Measurements from ENCODE around the gene BMP4. TPM values are rescaled to one million over a fixed set of nuclear protein-coding genes. Genes with fewer than 3 reads are reported as not detected.

Gene BMP4
- total and polyA plus RNA-seq, 2 donors (not counting 3 experiments of a cell fraction or from before 2014, with no cell fraction given): 238 to 311 TPM

- Histone ChIP-seq H3K4me2 (ENCODE audit: insufficient read depth, low read length) (no peak overlapping the region), H3K9me1 (replicated peaks; ENCODE audit: control insufficient read depth, extremely low read depth, insufficient read depth, low read length) (no peaks in the 10 kb centered on the region), H3K9me3 (replicated peaks; ENCODE audit: control insufficient read depth, insufficient read depth, low read length) (no peaks in the 10 kb centered on the region), H3K27ac (ENCODE audit: insufficient read depth, low read depth, low read length) (no peak overlapping the region), H3K9ac (replicated peaks; ENCODE audit: extremely low read depth, insufficient read depth, low read length) (no peak overlapping the region), H3K36me3 (ENCODE audit: control insufficient read depth in 2 of 2, extremely low read depth in 1 of 2, insufficient read depth in 2 of 2, low read length in 2 of 2) (no peaks in the 10 kb centered on the region), H3K4me1 (ENCODE audit: control insufficient read depth, extremely low read depth, insufficient read depth, low read length) (no peaks in the 10 kb centered on the region), H3K4me3 (replicated peaks in 1 of 3; ENCODE audit: insufficient read depth in 1 of 3, low read depth in 1 of 3, low read length in 3 of 3) (no peak overlapping the region), H4K20me1 (replicated peaks; ENCODE audit: control insufficient read depth, extremely low read depth, insufficient read depth, low read length) (no peaks in the 10 kb centered on the region), H3K79me2 (ENCODE audit: control insufficient read depth, insufficient read depth, low read length) (no peaks in the 10 kb centered on the region), H3K27me3 (ENCODE audit: control insufficient read depth in 2 of 2, insufficient read depth in 2 of 2, low read length in 2 of 2) (no peaks in the 10 kb centered on the region), H2AFZ (ENCODE audit: low read depth, low read length) (no peak overlapping the region)
- ChIA-PET POLR2A (no interaction called here), CTCF (no interaction called here)
- dilution Hi-C loops (cut with MboI; ENCODE audit: extremely low pct_ligation_motif_present, low sequenced_read_pairs) (no loop called here), intact Hi-C loops (cut with micrococcal nuclease) (no loop called here)
- no peak for DNase-seq (ENCODE audit: low read depth, low spot score)
- TF ChIP-seq MAX (IDR thresholded peaks at IDR 0.05; ENCODE audit: insufficient read depth, insufficient read length) (no peak), JUN (IDR thresholded peaks at IDR 0.05; ENCODE audit: borderline replicate concordance, insufficient read depth, insufficient read length, low read depth) (no peak), GATA2 (IDR thresholded peaks at IDR 0.05; ENCODE audit: insufficient read depth, insufficient read length, low read depth, low read length) (no peak), EZH2 (IDR thresholded peaks at IDR 0.05; ENCODE audit: borderline replicate concordance, low read depth, low read length, severe bottlenecking) (no peak)
- BruUV-seq (replicated peaks): no TSS peak
- no peak for FAIRE-seq
These were observed 12.1 kb upstream of the BMP4 start for GRCh38 chr14:53968726-53969125.

GRCh38 chr14:53967606-53968005 is 11.0 kb upstream of the BMP4 start:
- H3K27ac ChIP-seq (ENCODE audit: insufficient read depth, low read depth, low read length): no peak overlapping the region
- CTCF ChIA-PET: interaction anchor here (2.1 kb wide), 1 partner anchor 208 kb away, joined by 6 read pairs; no protein-coding TSS in a partner anchor
- H2AFZ ChIP-seq (ENCODE audit: low read depth, low read length): no peak overlapping the region
- FAIRE-seq (no peak), DNase-seq (ENCODE audit: low read depth, low spot score) (no peak)
- no peaks in the 10 kb centered on the region for H4K20me1 ChIP-seq (replicated peaks; ENCODE audit: control insufficient read depth, extremely low read depth, insufficient read depth, low read length)
- no peaks in the 10 kb centered on the region for H3K79me2 ChIP-seq (ENCODE audit: control insufficient read depth, insufficient read depth, low read length)
- H3K9me1 ChIP-seq (replicated peaks; ENCODE audit: control insufficient read depth, extremely low read depth, insufficient read depth, low read length): no peaks in the 10 kb centered on the region
- POLR2A ChIA-PET: no interaction called here
- no peak overlapping the region for H3K4me2 ChIP-seq (ENCODE audit: insufficient read depth, low read length)
- H3K4me1 ChIP-seq (ENCODE audit: control insufficient read depth, extremely low read depth, insufficient read depth, low read length): peaks cover 4% of the 10 kb centered on the region
- BruUV-seq (replicated peaks): no TSS peak
- H3K4me3 ChIP-seq (replicated peaks in 1 of 3; ENCODE audit: insufficient read depth in 1 of 3, low read depth in 1 of 3, low read length in 3 of 3): no peak overlapping the region
- H3K36me3 ChIP-seq (ENCODE audit: control insufficient read depth in 2 of 2, extremely low read depth in 1 of 2, insufficient read depth in 2 of 2, low read length in 2 of 2): no peaks in the 10 kb centered on the region
- dilution Hi-C loops (cut with MboI; ENCODE audit: extremely low pct_ligation_motif_present, low sequenced_read_pairs): no loop called here
- no peaks in the 10 kb centered on the region for H3K27me3 ChIP-seq (ENCODE audit: control insufficient read depth in 2 of 2, insufficient read depth in 2 of 2, low read length in 2 of 2)
- no peak overlapping the region for H3K9ac ChIP-seq (replicated peaks; ENCODE audit: extremely low read depth, insufficient read depth, low read length)
- intact Hi-C loops (cut with micrococcal nuclease): no loop called here
- no peaks in the 10 kb centered on the region for H3K9me3 ChIP-seq (replicated peaks; ENCODE audit: control insufficient read depth, insufficient read depth, low read length)
- no peak for TF ChIP-seq GATA2 (IDR thresholded peaks at IDR 0.05; ENCODE audit: insufficient read depth, insufficient read length, low read depth, low read length)
- no peak for TF ChIP-seq FOS (IDR thresholded peaks at IDR 0.05; ENCODE audit: borderline replicate concordance, insufficient read depth, low read length)
- TF ChIP-seq POLR2AphosphoS5 (IDR thresholded peaks at IDR 0.05; ENCODE audit: insufficient read depth, low read depth, low read length): no peak
- TF ChIP-seq POLR2A (IDR thresholded peaks at IDR 0.05; ENCODE audit: low read depth, low read length): no peak
